ENCODE measurements around the gene POLN. TPM values are rescaled to one million over a fixed set of nuclear protein-coding genes. Genes with fewer than 3 reads are reported as not detected.

POLN gene
- total and polyA plus RNA-seq, 4 donors: 4.6 to 8.9 (median 6.8) TPM

- Histone ChIP-seq H3K4me1 (ENCODE audit: control insufficient read depth, insufficient read depth, low read length) (peaks cover 95% of the 10 kb centered on the region), H3K27ac (ENCODE audit: low read depth, low read length) (no peak overlapping the region), H3K27me3 (ENCODE audit: control insufficient read depth, insufficient read depth, low read length) (no peaks in the 10 kb centered on the region), H3K36me3 (ENCODE audit: control insufficient read depth, insufficient read depth, low read length) (peaks cover 78% of the 10 kb centered on the region), H3K4me3 (ENCODE audit: low read depth, low read length) (no peak overlapping the region), H3K9me3 (ENCODE audit: control insufficient read depth, insufficient read depth, low read length) (no peaks in the 10 kb centered on the region)
- DNase-seq (ENCODE audit: low read depth in 4 of 6, low spot score in 6 of 6): no peak
- WGBS (ENCODE audit: insufficient coverage): 72% methylated on average over 10 of the region's 17 CpGs
Observed at GRCh38 chr4:2069161-2069971, 172.6 kb downstream of the POLN start.

DNA sequence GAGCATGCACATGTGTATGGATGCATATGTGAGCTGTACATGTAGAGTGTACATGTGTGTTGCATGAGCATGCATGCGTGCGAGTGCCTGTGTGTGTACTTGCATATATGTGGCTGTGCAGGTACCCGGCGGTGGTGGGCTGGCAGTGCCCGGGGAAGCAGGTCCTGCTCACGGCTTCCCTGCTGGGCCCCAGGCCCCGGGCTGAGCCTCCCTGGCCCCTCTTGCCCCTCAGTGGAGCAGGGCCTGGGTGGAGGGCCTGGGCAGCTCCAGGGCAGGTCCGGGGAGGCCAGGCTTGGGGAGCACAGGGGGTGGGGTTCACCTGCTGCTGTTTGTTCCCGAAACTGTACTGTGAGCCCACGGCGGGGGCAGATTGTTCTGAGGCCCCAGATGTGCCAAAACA, 173.4 kb downstream of the POLN start:
- H3K9me3 ChIP-seq (ENCODE audit: control insufficient read depth, insufficient read depth, low read length): no peaks in the 10 kb centered on the region
- no peak overlapping the region for H3K4me3 ChIP-seq (ENCODE audit: low read depth, low read length)
- WGBS (ENCODE audit: insufficient coverage): 76% methylated on average over 11 of the region's 11 CpGs
- H3K4me1 ChIP-seq (ENCODE audit: control insufficient read depth, insufficient read depth, low read length): peaks cover 90% of the 10 kb centered on the region
- H3K27ac ChIP-seq (ENCODE audit: low read depth, low read length): no peak overlapping the region
- DNase-seq (ENCODE audit: low read depth in 4 of 6, low spot score in 6 of 6): no peak
- no peaks in the 10 kb centered on the region for H3K27me3 ChIP-seq (ENCODE audit: control insufficient read depth, insufficient read depth, low read length)
- H3K36me3 ChIP-seq (ENCODE audit: control insufficient read depth, insufficient read depth, low read length): peaks cover 84% of the 10 kb centered on the region

DNA sequence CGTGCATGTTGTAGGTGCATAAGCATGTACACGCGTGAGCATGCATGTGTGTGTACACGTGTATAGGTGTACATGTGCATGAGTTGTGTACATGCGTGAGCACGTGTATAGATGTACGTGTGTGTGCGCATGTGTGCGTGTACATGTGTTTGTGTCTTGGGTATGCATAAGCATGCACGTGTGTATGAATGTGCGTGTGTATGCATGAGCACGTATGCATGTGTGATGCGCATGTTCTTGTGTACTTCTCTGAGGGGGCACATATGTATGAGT, 173.8 kb downstream of the POLN start:
- no peaks in the 10 kb centered on the region for H3K9me3 ChIP-seq (ENCODE audit: control insufficient read depth, insufficient read depth, low read length)
- no peaks in the 10 kb centered on the region for H3K27me3 ChIP-seq (ENCODE audit: control insufficient read depth, insufficient read depth, low read length)
- no peak for DNase-seq (ENCODE audit: low read depth in 4 of 6, low spot score in 6 of 6)
- WGBS (ENCODE audit: insufficient coverage): 96% methylated on average over 13 of the region's 13 CpGs
- H3K4me3 ChIP-seq (ENCODE audit: low read depth, low read length): no peak overlapping the region
- H3K27ac ChIP-seq (ENCODE audit: low read depth, low read length): no peak overlapping the region
- peaks cover 85% of the 10 kb centered on the region for H3K36me3 ChIP-seq (ENCODE audit: control insufficient read depth, insufficient read depth, low read length)
- H3K4me1 ChIP-seq (ENCODE audit: control insufficient read depth, insufficient read depth, low read length): peaks cover 90% of the 10 kb centered on the region

DNA sequence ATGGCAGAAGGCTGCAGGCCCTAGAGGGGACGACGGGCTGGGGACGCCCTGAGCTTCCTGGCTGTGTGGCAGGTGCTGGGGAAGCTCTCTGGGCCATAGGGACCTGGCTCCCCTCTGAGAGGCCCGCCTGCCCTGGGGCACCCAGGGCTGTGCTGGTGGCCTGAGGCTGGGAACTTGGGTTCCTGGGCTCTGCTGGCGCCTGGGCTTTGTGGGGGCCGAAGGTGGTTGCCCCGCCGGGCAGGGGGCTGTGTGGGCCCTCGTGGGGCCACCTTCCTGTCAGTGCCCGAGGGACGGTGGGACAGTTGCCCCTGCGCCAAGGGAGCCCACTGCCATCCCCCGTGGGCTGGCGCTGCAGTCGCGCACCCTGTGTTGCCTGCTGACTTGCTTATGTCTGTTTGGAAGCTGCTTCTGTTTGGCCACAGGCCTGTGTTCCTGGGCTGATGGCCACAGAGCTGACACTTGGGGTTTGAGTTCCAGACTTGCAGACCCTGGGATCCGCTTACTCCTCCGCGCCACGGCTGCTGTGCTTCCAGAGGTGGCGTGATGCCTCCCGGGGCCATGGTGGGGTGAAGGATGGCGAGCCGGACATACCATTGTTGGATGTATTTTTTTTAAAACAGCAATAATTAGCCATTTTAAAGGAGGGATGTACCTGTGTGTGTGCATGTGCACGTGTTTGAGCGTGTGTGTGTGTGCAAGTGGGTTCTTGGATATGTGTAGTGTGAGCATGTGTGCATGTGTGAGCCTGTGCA, 174.3 kb downstream of the POLN start:
- 67% methylated on average over 20 of the region's 26 CpGs for WGBS (ENCODE audit: insufficient coverage)
- no peaks in the 10 kb centered on the region for H3K27me3 ChIP-seq (ENCODE audit: control insufficient read depth, insufficient read depth, low read length)
- H3K9me3 ChIP-seq (ENCODE audit: control insufficient read depth, insufficient read depth, low read length): no peaks in the 10 kb centered on the region
- peaks cover 86% of the 10 kb centered on the region for H3K36me3 ChIP-seq (ENCODE audit: control insufficient read depth, insufficient read depth, low read length)
- H3K27ac ChIP-seq (ENCODE audit: low read depth, low read length): peak overlapping the region; percentile 57
- peaks cover 90% of the 10 kb centered on the region for H3K4me1 ChIP-seq (ENCODE audit: control insufficient read depth, insufficient read depth, low read length)
- no peak overlapping the region for H3K4me3 ChIP-seq (ENCODE audit: low read depth, low read length)
- DNase-seq (ENCODE audit: low read depth in 4 of 6, low spot score in 6 of 6): no peak

- 75% methylated on average over 23 of the region's 29 CpGs for WGBS (ENCODE audit: insufficient coverage)
- Histone ChIP-seq H3K4me1 (ENCODE audit: control insufficient read depth, insufficient read depth, low read length) (peaks cover 90% of the 10 kb centered on the region), H3K36me3 (ENCODE audit: control insufficient read depth, insufficient read depth, low read length) (peaks cover 92% of the 10 kb centered on the region), H3K9me3 (ENCODE audit: control insufficient read depth, insufficient read depth, low read length) (no peaks in the 10 kb centered on the region), H3K27ac (ENCODE audit: low read depth, low read length) (peak overlapping the region; percentile 57), H3K4me3 (ENCODE audit: low read depth, low read length) (no peak overlapping the region), H3K27me3 (ENCODE audit: control insufficient read depth, insufficient read depth, low read length) (no peaks in the 10 kb centered on the region)
- DNase-seq (ENCODE audit: low read depth in 4 of 6, low spot score in 6 of 6): no peak
Observed at GRCh38 chr4:2066571-2067445, 175.1 kb downstream of the POLN start.

DNA sequence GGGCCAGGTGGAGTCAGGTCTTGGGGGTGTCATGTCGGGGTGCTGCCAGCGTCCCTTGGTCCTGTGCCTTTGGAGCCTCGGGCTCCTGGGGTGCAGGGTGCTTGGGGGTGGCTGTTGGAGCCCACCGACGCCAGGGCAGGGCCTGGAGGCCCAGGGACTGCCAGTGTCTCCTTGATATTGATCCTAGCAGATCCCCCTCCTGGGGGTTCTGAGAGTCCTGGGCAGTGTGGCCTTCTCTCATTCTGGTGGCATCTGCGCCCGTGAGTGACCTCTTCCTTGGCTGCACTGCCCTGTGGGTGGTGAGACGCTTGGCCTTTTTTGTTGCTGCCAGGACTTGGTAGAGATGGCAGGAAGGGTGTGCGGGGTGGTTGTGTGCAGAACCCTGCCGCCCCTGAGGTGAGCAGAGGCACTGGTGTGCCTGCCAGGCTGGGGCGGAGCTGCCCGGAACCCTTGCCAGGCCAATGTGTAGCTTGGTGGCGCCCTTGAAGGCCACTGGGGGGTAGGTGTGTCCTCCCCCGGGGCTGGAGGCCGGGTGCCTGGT, 175.8 kb downstream of the POLN start:
- no peak for DNase-seq (ENCODE audit: low read depth in 4 of 6, low spot score in 6 of 6)
- 84% methylated on average over 15 of the region's 15 CpGs for WGBS (ENCODE audit: insufficient coverage)
- Histone ChIP-seq H3K4me1 (ENCODE audit: control insufficient read depth, insufficient read depth, low read length) (peaks cover 90% of the 10 kb centered on the region), H3K27ac (ENCODE audit: low read depth, low read length) (no peak overlapping the region), H3K36me3 (ENCODE audit: control insufficient read depth, insufficient read depth, low read length) (peaks cover 96% of the 10 kb centered on the region), H3K4me3 (ENCODE audit: low read depth, low read length) (no peak overlapping the region), H3K9me3 (ENCODE audit: control insufficient read depth, insufficient read depth, low read length) (no peaks in the 10 kb centered on the region), H3K27me3 (ENCODE audit: control insufficient read depth, insufficient read depth, low read length) (no peaks in the 10 kb centered on the region)

DNA sequence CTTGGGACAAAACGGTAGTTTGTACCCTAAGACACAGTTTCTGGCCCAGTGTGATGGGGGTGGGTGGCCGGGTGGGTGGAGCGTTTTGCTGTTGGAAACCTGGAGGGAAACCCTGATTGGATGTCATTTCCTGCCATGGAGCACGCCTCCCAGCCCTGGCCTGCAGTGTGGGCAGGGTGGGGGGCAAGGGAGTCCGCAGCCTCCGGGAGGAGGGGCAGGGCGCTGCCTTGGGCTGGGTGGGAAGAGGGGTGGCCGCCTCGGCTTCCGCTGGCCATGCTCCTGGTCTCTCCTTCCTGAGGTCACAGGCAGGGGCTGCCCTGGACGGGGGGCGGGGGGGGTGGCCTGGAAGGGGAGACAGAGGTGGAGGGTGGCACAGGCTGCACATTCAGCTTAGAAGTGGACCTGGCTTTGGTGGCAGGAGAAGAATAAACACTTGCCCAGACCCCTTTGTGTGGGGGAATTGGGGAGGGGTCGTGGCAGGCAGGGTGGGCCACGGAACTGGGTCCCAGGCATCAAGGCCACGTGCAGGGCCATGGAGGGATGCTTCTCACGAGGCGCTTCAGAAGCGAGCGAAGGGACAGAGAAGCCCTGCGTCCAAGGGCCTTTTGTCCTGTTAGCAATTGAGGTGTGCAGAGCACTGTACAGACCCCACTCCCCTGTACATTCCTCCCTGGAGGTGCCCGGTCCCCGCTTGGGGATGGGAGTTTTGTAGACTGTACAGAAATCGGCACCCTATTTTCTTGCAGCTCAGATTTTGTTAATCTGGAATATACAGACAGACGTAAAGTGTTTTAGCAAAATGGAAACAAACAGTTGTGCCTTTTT, 176.6 kb downstream of the POLN start:
- H3K36me3 ChIP-seq (ENCODE audit: control insufficient read depth, insufficient read depth, low read length): peaks cover 94% of the 10 kb centered on the region
- H3K27ac ChIP-seq (ENCODE audit: low read depth, low read length): no peak overlapping the region
- H3K4me1 ChIP-seq (ENCODE audit: control insufficient read depth, insufficient read depth, low read length): peaks cover 89% of the 10 kb centered on the region
- no peaks in the 10 kb centered on the region for H3K9me3 ChIP-seq (ENCODE audit: control insufficient read depth, insufficient read depth, low read length)
- H3K4me3 ChIP-seq (ENCODE audit: low read depth, low read length): no peak overlapping the region
- H3K27me3 ChIP-seq (ENCODE audit: control insufficient read depth, insufficient read depth, low read length): no peaks in the 10 kb centered on the region
- no peak for DNase-seq (ENCODE audit: low read depth in 4 of 6, low spot score in 6 of 6)
- WGBS (ENCODE audit: insufficient coverage): 78% methylated on average over 14 of the region's 24 CpGs

GRCh38 chr4:2064276-2064991, 177.5 kb downstream of the POLN start:
- H3K4me1 ChIP-seq (ENCODE audit: control insufficient read depth, insufficient read depth, low read length): peaks cover 83% of the 10 kb centered on the region
- no peak overlapping the region for H3K4me3 ChIP-seq (ENCODE audit: low read depth, low read length)
- peaks cover 88% of the 10 kb centered on the region for H3K36me3 ChIP-seq (ENCODE audit: control insufficient read depth, insufficient read depth, low read length)
- WGBS (ENCODE audit: insufficient coverage): 86% methylated on average over 32 of the region's 40 CpGs
- no peak overlapping the region for H3K27ac ChIP-seq (ENCODE audit: low read depth, low read length)
- no peaks in the 10 kb centered on the region for H3K9me3 ChIP-seq (ENCODE audit: control insufficient read depth, insufficient read depth, low read length)
- H3K27me3 ChIP-seq (ENCODE audit: control insufficient read depth, insufficient read depth, low read length): no peaks in the 10 kb centered on the region
- DNase-seq (ENCODE audit: low read depth in 4 of 6, low spot score in 6 of 6): no peak

Data from spinal cord (tissue), 10 donors.